HEK293 (cell line): ENCODE results near the gene EDAR.

Source experiments
- CTCF ChIP-seq: fragments of 450-650 bp; formaldehyde crosslinking; IDR thresholded peaks from 2 replicates; pipeline ENCODE4 v1.5.1; 2016; ENCODE audit warnings: missing biosample characterization, missing genetic modification characterization
- HOXC10 ChIP-seq: sonication (generic); formaldehyde crosslinking; IDR thresholded peaks from 2 replicates; pipeline ENCODE4 v1.8.1; 2023; ENCODE audit warnings: mild to moderate bottlenecking, missing genetic modification reagents
- OVOL3 ChIP-seq: fragments of 450-650 bp; formaldehyde crosslinking; IDR thresholded peaks from 2 replicates; pipeline ENCODE4 v1.5.1; 2016; ENCODE audit warnings: missing biosample characterization, missing genetic modification characterization
- TCF7L2 ChIP-seq: IDR thresholded peaks from 2 replicates; pipeline ENCODE4 v1.6.1; 2011; ENCODE audit warnings: low read depth, mild to moderate bottlenecking, inconsistent platforms, low read length, moderate library complexity, borderline replicate concordance
- ZNF146 ChIP-seq: fragments of 450-650 bp; formaldehyde crosslinking; IDR thresholded peaks from 2 replicates; pipeline ENCODE4 v1.5.1; 2016; ENCODE audit warnings: missing biosample characterization, missing genetic modification characterization
- ZNF184 ChIP-seq: fragments of 450-650 bp; IDR thresholded peaks from 2 replicates; pipeline ENCODE4 v1.5.1; 2018; ENCODE audit warnings: missing biosample characterization, mild to moderate bottlenecking, missing genetic modification characterization

GRCh38 chr2:108906403-108907077 is 82.5 kb downstream of the EDAR start:
- TF ChIP-seq ZNF146 (tag by site-specific recombination): no peak
- no peak for TF ChIP-seq CTCF
- TF ChIP-seq ZNF184 (tag by site-specific recombination): no peak
- no peak for TF ChIP-seq HOXC10 (CRISPR knock-in tag)
- TF ChIP-seq OVOL3 (tag by site-specific recombination): no peak
- no peak for TF ChIP-seq TCF7L2
